NCI-H128 (cell line): ENCODE results near the gene RNMT.
"Not testable (repeated sequence)": the region's sequence is repeated elsewhere in the genome, so short reads cannot be mapped to it uniquely, and the experiment has no call there.

Source experiments
- DNase-seq: peaks from one replicate; lab custom pipeline; 2025; ENCODE audit not compliant: unreplicated experiment; lab: John Stamatoyannopoulos, UW

Gene RNMT

DNA sequence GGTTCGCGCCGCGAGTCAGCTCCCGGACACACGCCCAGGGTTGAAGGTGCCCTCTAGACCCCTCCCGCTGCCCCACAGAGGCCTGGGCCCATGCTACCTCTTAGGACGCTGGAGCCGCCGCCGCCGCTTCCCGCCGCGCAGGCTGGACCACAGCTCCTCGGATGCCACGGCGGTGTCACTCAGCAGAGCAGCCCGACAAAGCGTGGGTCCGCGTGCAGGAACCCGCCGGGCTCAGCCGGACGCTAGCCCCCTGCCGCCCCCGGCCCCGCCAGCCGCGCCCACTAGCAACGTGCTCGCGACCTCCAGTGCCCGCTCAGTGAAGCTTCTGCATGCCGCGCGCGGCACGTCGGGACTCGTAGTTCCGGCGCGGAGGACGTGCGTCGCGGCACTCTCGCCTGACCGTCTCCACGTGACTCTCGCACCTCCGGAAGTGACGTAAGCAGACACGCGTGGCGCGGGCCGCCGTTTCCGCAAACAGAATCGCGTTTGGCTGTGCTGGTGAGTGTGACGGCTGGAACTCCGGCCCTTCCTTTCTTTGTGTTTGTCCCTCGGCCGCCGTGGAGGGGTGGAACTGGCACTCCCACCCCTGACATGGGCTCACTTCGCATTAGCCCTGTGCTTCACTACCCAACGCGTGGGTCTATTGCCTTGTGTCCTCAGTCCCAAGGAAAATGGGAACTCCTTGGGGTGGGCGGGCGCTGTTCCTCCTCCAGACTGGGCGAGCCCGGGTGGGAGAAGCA is at the start of gene RNMT, which contains the start of gene FAM210A:
Gene RNMT, plus strand, starts transcription at position 442 of the 740 bp plus-strand sequence. CDS start 4,845 bp downstream, outside the sequence.
Gene FAM210A, minus strand, starts transcription at position 327 of the 740 bp plus-strand sequence. CDS start 44,481 bp downstream, outside the sequence.
- DNase-seq = peak; percentile 90

DNA sequence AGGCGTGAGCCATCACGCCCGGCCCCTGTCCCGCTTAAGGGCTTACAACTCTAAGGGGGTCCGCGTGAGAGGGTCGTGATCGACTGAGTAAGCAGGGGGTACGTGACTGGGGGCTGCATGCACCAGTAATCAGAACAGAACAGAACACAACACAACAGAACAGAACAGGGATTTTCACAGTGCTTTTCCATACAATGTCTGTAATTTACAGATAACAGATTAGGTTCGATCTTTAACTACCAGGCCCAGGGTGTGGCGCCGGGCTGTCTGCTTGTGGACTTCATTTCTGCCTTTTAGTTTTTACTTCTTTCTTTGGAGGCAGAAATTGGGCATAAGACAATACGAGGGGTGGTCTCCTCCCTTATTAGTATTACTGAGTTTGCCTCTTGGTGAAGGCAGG is 49.1 kb upstream of the RNMT start:
- DNase-seq = not testable (repeated sequence)

DNA sequence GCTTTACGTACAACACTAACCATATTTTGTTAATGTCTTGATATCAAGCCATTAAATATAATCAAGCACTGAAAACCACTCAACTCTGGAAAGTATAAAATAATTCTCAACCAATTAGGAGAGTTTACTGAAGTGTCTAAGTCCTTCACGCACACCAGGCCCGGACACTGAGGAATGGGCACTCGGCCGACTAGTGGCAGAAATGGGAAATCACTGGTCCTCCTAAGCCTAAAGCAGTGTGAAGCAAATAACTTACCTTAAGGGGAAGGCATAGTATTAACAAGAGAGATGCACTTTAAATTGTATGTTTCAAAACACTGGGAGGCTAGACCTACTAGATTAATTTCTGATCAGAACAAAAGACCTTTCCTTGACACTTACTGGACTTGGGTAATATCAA is 45.9 kb upstream of the RNMT start:
- no peak for DNase-seq

DNA sequence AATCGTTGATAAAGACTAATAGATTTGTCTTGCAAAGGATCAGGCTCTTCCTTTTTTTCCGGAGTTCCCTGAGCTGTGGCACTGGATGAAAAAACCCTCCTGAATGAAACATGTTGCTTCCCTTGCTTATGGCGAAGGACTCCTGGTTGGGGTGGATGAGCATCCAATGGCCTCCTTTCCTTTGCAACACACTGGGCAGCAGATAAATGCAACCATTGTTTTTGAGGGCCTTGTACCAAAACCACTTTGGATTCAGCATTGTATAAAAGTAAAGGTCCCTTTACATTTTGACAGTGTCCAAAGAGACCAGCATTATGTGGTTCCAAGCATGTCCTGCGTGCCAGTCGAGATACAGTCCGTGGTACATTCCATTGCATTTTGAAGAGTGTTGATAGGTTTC is 44.8 kb upstream of the RNMT start:
- DNase-seq = no peak

DNA sequence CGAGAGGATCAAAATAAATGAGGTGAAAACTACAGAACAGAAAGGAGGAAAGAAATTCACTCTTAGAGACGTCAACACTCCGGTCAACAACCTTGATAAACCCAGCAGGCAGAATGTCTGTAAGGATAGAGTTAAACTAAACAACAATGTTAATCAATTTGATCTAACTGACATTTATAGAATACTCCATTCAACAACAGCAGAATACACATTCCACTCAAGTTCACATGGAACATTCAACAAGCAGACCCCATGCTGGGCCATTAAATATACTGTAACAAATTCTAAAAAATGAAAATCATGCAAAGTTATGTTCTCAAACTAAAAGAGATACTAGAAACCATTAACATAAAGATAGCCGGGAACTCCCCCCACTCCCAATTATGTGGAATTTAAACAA is 41.9 kb upstream of the RNMT start:
- DNase-seq = no peak

DNA sequence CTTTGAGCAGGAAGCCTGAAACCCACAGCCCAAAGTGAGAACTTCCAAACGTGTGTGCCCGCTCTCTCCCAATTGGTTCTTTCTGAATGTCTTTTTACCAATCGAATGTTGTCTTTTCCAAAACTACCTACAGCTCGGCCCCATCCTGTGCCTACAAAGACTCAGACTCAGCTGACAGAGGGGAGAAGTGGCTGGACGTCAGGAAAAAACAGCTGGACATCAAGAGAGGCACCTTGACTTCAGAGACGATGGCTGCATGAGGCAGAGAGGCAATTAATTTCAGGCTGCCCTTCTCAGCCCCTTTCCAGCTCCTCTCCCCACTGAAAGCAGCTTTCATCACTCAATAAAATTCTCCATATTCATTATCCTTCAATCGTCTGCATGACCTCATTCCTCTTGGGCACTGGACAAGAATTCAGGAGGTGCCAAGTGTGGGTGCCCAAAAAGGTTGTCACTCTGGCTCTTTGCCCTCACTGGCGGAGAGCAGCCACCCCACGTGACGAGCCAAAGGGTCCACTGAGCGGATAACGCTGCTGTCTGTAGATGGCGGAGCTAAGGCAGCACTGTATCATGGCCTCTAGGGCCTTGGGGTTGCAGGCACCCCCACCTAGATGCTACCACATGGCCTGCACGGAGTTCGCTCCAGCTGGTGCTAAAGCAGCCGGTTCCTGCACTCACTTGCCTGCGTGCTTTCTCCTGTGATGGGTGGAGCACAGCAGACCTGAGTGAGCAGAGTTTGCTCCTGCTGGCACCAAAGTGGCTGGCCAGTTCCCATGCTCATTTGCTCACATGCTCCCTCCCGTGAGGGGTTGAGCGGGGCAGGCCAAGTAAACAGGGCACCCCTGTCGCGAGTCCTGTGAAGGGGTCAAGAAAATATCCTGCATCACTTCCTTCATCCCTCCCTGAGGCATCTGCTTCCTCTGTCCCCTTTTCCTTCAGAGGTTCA is 38.0 kb upstream of the RNMT start:
- no peak for DNase-seq

DNA sequence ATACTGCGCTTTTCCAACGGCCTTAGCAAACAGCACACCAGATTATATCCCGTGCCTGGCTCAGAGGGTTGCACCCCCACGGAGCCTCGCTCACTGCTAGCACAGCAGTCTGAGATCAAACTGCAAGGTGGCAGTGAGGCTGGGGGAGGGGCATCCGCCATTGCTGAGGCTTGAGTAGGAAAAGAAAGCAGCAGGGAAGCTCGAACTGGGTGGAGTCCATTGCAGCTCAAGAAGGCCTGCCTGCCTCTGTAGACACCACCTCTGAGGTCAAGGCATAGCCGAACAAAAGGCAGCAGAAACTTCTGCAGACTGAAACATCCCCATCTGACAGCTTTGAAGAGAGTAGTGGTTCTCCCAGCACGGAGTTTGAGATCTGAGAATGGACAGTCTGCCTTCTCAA is 36.4 kb upstream of the RNMT start:
- not testable (repeated sequence) for DNase-seq

DNA sequence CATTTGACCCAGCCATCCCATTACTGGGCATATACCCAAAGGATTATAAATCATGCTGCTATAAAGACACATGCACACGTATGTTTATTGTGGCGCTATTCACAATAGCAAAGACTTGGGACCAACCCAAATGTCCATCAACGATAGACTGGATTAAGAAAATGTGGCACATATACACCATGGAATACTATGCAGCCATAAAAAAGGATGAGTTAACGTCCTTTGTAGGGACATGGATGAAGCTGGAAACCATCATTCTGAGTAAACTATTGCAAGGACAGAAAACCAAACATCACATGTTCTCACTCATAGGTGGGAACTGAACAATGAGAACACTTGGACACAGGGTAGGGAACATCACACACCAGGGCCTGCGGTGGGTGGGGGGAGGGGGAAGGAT is 31.1 kb upstream of the RNMT start:
- DNase-seq = not testable (repeated sequence)

DNA sequence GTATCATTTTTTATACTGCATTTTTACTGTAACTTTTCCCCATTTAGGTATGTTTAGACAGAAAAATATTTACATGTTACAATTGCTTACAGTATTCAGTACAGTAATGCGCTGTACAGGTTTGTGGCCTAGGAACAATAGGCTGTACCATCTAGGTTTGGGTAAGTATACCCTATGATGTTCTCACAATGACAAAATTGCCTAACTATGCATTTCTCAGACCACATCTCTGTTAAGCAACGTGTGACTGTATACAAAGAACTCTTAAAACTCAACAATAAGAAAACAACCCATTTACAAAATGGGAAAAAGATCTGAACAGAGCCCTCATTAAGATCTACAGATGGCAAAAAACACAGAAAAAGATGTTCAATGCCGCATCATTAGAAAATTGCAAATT is 29.5 kb upstream of the RNMT start:
- DNase-seq = no peak

DNA sequence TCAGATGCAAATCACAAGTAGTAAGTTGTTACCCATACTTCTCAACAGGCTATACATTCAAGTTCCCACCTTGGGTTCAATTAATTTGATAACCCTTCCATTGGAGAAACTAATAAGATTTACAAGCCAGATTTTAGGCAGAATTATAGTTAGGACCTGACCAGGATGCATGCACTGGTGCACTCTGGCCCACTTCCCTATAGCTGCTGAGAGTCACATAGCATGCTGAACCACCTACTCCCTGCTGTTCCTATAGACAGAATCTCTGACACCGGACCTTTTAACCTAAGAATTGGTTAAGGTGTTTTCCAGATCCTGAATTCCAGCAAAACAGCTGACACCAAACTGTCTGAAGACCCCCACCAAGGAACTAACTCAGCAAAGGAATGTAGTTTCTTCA is 26.3 kb upstream of the RNMT start:
- no peak for DNase-seq

DNA sequence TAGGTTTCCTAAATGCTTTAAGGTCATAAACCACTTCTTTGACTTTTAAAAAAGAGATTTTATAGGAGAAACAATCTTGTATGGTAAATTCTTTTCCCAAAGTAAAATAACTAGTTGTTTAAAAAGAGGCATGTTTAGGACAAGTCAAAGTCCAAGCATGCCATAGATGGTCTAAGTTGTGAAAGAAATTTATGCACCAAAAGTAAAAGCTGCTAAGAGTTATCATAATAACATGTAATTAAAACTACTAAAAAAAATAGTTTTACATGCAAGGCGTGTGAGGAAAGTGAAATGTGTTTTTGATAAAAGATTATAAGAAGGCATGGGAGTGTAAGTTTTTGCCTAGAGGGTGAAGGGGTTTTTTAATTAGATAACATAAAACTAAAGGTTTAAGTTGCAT is 22.6 kb upstream of the RNMT start:
- DNase-seq = no peak

DNA sequence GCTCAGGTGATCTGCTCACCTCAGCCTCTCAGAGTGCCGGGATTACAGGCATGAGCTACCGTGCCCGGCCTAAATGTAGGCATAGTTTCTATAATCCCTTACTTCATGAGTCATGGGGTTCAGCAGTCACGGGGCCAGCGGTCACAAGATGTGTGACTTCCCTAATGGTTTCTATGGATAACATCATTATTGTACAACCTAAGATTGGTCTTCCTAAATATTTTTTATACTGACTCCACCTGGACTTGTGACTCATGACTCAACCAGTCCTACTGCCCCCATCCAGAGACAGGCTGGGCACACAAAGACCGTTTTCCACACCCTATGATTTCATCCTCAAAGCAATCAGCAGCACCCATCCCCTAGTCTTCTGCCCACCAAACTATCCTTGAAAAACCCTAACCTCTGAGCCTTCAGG is 16.1 kb upstream of the RNMT start:
- DNase-seq = no peak

DNA sequence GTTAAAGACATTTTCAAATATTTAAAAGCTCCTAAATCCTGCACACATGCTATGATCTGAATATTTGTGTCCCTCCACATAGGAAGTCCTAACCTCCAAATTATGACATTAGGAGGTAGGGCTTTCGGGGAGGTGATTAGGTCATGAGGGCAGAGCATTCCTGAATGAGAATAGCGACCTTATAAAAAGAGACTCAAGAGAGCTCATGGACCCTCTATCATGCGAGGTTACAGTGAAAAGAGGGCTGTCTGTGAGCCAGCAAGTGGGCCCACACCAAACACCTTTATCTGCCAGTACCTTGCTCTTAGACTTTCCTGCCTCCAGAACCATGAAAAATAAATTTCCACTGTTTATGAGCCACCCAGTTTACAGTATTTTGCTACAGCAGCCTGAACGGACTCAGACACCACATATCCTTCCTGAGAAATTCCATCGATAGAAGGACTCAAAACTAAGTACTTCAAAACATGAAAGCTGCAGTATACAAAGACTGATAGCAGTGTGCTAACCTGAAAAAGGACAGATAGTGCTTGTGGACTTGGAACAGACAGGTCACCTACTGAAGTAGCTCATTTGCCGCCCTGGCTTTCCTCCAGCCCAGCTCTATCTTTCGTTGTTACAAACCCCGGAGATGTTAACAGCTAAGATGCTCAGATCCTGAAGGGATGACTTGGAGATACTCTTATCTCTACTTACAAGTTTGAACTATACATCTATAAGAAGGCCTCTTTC is 13.9 kb upstream of the RNMT start:
- DNase-seq = no peak

DNA sequence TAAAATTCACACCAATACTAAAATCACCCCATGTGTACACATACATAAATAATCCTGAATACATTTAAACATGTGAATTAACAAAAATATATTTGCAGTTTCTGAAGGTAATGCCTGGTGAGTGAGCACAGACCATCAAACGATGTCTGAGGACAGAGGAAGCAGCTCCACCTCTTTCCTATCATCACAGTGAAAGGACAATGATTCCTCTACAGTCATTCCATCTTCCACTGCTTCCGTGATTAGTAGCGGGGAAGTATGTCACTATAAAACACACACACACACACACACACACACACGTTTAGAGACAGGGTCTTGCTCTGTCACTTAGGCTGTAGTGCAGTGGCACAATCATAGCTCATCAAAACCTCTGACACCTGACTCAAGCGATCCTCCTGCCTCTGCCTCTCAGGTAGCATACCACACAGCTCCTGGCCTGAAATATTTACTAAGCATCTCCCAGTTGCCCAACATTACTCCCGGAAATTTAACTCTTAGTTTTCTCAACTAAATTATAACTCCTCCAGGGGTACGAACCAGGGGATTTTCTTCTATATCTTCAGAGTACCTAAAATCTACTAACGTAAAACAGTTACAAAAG is 12.9 kb upstream of the RNMT start:
- no peak for DNase-seq

DNA sequence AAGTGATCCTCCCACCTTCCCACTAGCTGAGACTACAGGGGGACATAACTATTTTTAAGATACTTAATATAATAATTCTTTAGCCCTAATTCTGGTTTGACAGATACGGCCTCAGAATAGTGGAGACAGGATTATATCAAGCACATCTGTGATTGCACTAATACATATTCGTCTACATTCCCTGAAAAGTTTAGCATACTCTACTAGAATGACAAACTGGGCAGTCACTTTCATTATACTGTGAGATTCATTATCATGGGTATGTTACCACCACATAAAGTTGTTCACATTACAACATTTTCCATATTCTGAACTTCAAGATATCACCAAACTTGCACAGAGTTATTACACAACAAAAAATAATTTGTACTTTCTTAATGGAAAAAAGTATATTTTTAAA is 11.1 kb upstream of the RNMT start:
- no peak for DNase-seq

DNA sequence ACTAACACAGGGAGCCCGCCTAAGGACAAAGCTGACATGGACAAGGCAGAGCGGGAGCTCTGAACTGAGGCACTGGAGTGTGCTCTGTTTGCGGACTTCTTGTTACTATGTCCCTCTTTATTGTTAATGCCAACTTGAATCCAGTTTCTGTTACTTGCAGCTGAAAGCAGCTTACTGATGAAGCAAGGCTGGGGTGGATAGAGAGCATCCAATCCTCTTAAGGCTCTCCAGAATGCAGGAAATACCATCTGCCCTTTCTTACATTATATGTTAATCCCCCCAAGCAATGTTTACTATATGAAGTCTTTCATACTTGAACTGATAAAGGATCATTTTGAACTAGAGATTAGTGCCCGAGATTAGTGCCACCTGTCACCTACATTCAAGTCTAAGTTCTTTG is 9.6 kb upstream of the RNMT start:
- no peak for DNase-seq

DNA sequence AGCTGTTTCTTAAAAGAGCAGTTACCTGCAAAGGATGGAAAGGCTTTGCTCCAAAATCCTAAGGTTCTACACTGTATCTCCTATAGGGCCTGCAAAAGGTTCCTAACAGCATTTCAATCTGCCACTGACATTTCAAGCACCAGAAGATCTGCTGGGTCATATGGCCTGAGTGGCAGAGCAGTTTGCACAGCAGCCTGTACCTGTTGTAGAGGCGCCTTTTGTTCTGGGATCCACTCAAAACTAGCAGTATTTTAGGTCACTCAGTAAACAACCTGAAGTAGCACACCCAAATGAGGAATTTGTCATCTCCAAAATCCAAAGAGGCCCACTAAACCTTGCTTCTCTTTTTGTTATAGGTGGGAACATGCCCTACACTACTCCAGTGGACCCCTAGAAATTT is 6.3 kb upstream of the RNMT start:
- no peak for DNase-seq

DNA sequence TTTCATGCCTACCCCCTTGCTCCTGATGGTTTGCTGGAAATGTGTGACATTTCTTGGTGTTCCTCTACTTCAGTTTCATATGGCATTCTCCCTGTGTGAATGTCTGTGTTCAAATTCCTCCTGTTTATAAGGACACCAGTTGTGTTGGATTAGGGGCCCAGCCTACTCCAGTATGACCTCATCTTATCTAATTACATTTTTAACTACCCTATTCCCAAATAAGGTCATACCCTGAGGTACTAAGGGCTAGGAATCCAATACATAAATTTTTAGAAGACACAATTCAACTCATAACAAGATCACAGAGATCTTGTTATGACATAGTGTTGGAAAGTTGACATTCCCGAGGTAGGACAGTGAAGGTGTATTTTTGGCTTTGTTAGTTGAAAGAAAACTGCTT is 5.6 kb upstream of the RNMT start:
- DNase-seq = no peak

DNA sequence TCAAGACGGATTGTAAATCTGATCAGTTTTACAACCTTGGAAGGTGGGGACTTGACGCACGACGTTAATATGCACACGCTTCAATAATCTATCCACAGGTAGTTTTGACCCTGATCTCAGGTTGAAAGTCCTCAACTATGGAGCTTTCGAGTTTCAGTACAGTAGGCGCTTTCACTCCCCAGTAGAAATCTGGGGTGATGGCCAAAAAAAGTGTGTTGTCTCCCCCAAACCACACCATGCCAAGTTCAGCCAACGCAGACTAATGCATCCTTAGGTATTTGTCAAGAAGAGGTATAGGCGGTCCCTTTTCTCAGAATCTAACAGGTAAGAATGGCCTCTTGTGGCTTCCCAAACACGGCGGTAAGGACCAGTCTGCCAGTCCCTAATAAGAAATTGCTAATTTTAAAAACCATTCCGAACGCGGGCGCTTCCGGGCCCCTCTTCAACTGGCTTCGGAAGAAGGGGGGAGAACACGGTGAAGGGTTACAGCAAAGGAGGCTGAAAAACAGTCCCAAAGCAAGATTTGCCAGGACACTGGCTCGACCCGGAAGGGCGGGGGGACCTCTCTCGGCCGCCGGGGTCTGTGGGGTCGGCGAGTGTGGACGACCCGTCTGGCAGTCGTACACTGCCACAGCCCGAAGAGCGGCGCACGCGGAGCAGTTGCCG is 774 bp upstream of the RNMT start:
- DNase-seq = no peak

DNA sequence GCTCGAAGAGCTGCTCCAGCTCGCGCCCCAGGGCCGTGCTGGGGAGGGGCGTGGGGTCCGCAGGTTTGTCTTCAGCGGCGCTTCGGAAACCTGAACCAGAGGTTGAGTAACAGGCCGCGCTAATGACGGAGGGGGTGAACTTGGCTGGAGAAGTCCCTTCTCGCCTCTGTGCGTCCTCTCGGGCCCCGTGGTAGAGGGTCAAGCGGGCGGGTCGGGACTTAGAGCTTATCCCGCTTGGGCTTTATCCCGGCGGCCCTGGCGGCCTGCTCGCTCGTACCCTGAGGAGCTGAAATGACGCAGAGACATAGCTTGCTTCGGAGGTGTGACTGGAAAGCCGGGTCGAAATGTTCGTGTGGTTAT is 479 bp downstream of the RNMT start:
- DNase-seq = no peak

DNA sequence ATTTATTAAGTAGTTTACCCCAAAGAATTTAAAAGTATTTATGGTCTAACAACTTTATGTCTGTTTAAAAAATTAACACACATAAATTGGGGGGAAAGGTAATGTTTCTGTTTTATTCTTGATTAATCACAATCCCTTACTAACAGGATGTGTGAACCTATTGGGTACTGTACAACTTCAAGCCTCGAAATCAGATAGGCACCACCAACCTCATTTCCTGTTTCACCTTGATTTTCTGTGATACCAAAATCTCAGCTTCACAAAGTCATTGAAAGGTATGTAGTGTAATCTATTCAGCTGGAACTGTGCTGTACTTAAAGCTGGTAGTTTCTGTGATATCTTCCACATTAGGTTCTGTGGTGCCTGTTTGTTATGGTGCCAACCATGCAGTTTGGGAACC is 4.0 kb downstream of the RNMT start:
- no peak for DNase-seq
